ENCODE data around the gene ZNF516.
"Not testable (repeated sequence)": the region's sequence is repeated elsewhere in the genome, so short reads cannot be mapped to it uniquely, and the experiment has no call there.

The ZNF516 gene

DNA sequence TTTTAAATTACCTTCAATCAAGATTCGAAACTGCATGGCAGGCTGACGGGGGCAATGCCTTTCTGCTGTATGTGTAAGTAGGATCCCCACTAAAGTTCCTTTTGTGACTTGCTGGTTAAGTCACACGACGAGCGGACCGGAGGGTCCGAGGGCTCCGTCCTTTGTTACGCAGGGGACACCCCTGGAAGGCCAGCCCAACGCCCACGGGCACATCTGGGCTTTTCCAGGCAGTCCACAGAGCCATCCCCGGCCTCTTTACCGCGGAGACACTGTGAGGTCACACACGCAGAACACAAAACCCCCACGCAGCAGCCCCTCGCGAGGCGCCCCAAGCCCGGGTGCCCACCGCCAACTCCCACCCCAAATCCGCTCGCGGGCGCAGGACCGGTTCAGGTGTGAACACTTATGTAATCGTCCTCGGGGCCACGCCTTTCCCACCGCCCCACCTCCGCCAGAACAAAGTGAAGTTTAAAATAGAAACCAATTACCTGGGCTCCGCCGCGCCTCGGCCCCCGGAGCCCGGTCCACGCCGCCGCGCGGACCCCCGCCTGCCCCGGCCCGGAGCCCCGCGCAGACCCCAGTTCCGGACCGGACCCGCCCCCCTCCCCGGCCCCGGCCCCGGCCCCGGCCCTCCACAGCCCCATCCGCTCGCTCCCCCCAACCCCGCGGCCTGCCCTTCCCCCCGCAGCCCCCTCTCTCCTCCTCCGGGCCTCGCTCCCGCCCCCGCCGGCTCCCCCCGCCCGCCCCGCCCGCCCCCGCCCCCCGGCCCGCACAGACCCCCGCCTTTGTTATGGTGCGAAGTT lies 4.2 kb downstream of the ZNF516 start:
- in situ Hi-C loops (cut with HindIII; ENCODE audit: low sequenced_read_pairs): no loop called here

DNA sequence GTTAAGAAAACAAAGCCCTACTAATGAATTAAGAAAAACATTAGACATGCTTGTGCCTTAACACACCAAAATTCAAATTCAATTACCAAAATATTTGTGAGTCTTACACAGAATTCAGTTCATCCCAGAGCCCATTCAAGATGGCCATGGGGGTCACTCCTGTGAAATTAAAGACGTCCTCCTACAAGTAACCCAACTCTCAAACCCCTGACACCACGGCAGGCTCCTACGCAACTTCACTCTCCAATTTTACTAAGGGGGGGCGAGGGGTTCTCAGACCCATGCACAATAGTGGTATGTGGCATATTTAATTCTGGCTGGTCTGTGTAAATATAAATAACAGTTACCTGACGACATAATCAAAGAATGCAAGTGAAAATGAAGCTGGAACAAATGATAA lies 5.0 kb downstream of the ZNF516 start:
- in situ Hi-C loops (cut with HindIII; ENCODE audit: low sequenced_read_pairs): no loop called here

DNA sequence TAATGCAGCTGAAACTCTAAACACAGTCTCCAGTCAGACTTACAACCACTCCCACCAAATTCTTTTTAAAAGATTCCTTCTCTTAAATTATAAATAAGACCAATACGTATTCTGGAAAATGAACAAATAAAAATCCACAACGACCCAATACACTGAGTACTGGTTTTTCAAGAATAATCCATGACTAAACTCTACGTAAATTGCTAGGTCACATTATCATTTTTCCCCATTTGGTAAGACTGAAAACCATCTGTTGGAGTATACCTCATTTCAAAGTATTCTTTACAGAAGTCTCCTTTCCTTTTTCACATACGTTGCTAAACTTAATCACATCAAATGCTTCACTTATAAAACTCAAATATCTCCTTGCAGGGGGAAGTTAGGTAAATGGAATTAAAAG lies 6.0 kb downstream of the ZNF516 start:
- in situ Hi-C loops (cut with HindIII; ENCODE audit: low sequenced_read_pairs): no loop called here

DNA sequence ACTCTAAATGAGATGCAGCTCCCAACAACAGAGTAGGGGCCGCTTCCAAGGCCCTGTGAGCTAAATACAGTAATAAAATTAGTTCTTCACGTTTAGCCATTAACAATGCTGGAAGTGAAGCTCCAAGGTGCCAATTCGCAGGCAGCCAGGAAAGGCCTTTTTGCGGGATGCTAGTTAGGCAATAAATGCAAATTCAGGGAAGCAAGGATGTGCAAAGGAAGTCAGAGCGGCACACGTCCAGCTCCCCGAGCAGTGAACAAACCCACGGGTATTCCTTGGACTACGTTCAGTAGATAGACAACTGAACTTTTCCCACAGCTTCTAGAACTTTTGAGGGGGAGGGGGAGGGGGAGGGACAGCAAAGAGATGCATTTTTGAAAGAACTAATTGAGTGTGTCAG lies 6.9 kb downstream of the ZNF516 start:
- in situ Hi-C loops (cut with HindIII; ENCODE audit: low sequenced_read_pairs): no loop called here

DNA sequence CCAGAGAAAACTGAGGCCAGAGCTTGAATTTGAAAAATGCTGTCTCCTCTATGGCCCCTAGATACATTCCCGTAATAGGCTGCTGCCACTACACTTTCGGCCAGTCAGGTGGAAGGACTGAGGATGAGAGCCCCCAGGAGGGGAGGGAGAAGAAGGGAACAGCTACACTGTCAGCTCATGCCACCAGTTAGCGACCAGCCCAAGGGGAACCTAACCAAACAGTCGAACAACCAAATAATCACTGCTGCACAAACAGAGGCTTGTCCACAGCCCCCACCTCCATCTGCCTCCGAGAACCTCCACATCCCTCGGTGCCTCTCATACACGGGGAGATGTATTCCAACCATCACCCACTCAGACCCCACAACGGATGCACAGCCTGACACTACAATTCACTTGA lies 7.3 kb downstream of the ZNF516 start:
- in situ Hi-C loops (cut with HindIII; ENCODE audit: low sequenced_read_pairs): no loop called here

DNA sequence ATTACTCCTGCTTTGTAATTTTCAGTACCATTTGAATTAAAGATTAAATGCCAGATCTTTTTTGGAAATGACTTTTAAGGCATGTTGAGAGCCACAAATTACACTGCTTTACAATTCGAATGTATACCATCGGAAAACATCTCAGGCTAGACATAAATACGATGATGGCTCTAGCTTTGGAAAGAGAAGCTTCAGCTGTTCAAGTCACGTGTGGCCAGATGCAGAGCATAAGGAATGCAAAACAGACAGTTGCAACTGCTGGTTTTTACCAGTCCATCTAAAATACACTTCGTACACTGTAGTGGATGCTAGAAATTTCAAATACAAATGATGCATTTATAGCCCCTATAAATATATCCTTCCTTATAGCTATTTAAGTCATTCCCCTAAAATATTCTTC lies 8.0 kb downstream of the ZNF516 start:
- in situ Hi-C loops (cut with HindIII; ENCODE audit: low sequenced_read_pairs): no loop called here

DNA sequence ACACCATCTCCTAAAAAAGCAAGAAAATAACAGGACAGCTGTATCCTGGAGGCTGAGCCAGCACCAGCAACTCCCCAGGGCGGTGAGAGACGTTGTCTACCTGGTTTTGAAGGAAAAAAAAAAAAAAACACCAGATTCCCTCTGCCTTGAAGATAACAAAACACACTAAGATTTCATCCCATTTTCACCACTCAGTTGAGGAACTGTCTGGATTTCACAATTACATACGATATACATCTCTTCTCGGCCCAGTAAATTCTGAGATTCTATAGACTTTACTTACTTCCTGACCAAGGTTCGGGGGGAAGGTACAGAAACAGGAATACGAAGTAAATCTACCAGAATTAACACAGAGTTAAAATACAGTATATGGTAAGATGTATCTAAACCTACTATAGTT lies 8.5 kb downstream of the ZNF516 start:
- in situ Hi-C loops (cut with HindIII; ENCODE audit: low sequenced_read_pairs): no loop called here

DNA sequence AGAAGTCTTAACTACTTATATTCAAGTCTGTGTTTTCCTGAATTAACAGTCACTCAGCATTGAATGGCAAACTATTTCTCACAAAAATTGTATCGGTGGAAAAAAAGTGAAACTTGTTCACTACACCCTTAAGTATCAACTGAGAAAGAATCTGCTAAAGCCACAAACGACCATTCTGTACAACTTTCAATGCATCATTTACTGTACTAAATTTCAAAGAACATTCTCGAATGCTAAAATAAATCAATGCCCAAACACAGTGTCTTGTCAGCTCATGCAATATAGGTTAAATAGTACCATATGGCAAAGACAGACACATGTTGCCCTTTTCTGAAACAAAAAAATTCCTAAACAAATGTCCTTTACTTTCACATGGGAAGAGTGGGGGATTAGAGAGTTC lies 9.0 kb downstream of the ZNF516 start:
- in situ Hi-C loops (cut with HindIII; ENCODE audit: low sequenced_read_pairs): no loop called here

DNA sequence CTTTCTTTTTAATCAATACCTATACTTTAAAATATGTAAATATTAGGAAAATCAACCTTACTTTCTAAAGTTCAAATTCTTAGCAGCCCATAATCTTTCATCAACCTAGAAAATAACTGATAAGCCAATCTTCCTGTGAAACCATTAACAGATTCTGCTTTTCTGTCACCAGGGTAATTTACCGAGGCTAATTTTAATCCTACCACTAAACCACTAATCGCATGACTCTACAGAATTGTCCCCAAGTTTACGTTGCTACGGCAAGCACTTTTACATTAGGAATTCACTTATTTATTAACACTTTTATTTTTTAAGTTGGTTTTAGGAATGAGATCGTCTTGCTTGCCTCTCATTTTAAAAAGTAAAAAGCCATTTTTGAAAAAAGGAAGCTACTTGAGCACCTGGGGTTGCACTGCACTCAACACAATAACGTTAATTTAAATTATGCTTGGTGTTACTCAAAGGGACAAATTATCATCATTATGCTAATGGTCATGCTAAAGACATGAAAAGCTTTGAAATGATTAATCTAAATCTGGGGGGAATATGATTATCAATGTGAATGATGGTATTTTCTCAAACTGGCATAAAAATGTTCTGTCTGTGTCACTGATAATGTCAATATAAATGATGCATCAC lies 10.2 kb downstream of the ZNF516 start:
- in situ Hi-C loops (cut with HindIII; ENCODE audit: low sequenced_read_pairs): no loop called here

DNA sequence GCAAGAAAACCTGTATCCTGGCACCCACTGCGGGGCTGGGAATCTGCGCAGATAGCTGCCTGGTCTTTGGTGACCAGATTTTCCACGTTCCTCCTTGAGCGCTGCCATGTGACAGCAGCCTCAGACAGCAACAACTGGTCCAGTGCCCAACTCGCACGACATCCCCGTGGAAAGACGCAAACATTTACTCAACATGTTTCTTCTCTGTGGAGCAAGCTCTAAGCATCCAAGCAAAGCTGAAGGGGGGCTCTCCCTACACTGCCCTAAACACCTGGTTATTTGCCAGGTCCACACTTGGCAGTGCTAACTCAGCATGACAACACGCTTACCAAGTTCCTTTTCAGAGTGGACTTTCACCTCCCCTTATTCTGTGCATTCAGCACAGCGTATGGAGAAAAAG lies 11.3 kb downstream of the ZNF516 start:
- in situ Hi-C loops (cut with HindIII; ENCODE audit: low sequenced_read_pairs): no loop called here

DNA sequence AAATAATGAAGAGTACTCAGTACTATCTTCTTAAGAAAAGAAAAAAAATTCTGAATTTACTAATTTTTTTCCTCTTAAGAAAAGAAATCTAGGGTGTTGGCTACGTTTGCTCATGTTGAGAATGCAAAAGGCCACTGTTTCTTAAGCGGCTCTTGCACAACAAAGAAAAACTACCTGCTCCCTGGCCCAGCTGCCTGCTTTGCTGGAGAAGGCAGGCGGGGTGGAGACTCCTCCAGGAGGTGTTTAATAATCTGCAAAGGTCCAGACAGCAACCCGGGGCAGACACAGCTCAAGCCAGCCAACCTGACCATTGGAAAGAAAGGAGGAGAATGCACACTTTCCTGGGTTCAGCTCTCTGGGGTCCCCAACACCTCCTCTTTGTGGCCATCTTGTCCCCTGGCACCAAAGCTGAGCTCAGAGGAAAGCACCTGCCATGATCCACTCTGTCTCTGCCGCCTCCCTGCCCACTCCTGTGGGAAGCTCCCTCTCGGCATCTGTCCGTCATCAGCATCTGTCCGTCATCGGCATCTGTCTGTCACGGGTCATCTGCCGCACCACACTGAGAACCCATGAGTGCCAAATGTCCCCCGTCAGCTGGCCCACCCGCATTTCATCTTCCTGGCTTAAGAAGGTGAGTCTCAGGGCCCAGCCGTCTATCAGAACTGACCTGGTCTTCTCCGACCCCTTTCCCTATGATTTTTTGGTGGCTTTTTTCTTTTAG lies 11.9 kb downstream of the ZNF516 start:
- in situ Hi-C loops (cut with HindIII; ENCODE audit: low sequenced_read_pairs): no loop called here

DNA sequence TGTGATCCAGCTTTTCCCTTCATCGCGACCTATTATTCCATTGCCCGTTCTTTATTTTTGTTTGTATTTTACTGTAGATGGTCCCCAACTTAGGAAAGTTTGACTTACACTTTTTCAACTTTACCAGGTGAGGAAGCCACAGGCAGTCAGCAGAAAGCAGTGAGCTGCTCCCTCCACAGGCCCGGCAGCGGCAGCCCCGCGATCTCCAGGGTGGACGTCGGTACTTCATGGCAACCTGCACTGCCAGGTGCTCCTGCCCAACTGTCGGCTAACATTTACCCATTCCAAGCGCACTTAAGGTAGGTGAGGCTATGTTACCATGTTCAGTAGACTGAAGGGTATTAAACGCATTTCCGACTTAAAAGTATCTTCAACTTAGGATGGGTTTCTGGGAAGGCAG lies 12.8 kb downstream of the ZNF516 start:
- in situ Hi-C loops (cut with HindIII; ENCODE audit: low sequenced_read_pairs): no loop called here

DNA sequence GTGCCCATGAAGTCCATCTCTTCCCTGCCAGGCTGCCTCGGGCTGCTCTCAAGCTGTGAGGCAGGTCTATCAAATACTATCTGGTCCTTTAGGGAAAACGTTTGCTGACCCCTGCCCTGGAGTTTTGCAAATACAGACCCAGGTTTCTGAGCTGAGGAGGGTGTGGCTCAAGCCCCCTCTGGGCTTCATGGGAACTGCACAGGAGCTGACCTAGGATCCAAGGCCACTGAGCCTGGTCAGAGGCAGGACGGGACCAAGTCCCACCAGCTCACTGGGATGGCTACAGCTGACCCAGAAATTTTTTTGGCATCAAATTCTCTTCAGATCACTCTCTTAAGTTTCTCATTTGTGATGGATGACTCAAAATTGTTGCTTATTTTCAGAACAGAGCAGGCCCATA lies 14.1 kb downstream of the ZNF516 start:
- in situ Hi-C loops (cut with HindIII; ENCODE audit: low sequenced_read_pairs): no loop called here

DNA sequence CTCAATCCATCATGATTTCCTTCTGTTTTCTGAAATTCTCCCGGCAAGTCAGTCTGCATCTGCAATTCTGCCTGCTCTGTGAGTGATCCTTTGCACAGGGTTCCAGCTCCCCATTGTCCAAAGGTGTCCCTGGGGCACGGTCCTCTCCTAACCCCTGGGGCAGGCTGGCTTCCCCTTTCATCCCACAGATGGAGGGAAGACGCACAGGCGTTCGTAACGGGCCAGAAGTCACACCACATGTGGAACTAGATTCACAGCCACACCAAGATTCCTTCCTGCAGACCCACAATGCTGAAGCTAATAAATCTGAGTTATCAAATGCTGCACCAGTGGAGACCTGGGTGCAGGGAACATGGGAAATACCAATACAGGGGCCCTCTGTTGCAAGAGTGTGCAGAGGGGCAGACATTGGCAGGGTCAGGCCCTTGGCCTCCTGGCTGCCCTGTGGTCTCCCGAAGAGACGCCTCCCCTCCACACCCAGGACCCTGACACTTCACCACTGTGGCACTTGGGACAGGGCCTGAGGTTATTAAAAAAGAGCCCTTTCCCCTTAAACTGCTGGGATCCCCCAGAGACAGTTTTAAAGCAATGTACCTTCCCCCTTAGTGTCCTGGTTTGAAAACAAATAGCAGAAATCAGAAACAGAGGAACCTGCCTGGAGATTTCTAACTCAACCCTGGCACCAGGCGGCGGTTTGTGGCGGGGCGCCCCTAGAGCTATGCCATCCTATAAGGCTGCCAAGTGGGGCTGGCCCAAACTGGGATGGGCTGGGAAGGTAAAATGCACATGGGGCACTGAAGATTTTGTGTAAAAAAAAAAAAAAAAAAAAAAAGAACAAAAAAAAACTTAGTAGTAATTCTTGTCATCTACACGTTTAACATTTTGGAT lies 15.4 kb downstream of the ZNF516 start:
- in situ Hi-C loops (cut with HindIII; ENCODE audit: low sequenced_read_pairs): no loop called here

DNA sequence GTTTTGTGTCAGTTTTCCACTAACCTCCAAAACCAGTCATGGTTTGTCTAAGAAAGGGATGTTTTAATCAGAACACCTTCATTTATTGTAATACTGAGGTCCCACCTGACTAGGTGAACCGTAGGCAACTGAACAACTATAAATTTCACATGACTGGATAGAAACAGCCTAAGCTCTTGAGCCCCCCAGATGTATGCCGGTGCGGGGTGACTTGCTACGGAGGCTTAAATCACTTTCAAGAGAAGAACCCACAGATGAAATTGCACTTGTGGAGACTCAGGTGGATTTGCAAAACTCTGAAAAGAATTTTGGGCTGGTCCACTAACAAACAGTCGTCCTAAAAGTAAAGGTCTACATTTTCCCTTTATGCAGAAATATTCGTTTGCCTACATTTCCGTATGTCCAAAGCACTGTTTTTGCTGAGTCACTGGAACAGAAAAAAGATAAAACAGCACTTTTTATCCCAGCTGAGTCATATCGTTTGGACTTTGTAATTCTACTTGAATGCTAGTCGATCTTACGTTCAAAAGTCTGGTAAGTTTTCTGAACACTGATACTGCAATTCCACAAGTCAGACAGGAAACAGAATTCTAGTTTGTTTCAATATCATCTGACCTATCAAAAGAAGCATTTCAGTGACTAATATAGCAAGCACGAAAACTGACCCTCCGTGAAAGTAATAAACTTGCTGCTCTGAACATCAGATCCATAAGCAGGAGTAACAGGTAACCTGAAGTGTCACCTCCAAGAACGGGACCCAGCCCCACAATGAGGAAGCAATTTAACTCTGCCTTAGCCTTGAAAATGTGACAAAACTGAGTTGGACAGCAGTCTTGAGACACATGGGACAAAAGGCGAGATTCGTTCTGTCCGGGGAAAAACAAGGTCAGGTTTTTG lies 18.1 kb downstream of the ZNF516 start:
- in situ Hi-C loops (cut with HindIII; ENCODE audit: low sequenced_read_pairs): no loop called here

DNA sequence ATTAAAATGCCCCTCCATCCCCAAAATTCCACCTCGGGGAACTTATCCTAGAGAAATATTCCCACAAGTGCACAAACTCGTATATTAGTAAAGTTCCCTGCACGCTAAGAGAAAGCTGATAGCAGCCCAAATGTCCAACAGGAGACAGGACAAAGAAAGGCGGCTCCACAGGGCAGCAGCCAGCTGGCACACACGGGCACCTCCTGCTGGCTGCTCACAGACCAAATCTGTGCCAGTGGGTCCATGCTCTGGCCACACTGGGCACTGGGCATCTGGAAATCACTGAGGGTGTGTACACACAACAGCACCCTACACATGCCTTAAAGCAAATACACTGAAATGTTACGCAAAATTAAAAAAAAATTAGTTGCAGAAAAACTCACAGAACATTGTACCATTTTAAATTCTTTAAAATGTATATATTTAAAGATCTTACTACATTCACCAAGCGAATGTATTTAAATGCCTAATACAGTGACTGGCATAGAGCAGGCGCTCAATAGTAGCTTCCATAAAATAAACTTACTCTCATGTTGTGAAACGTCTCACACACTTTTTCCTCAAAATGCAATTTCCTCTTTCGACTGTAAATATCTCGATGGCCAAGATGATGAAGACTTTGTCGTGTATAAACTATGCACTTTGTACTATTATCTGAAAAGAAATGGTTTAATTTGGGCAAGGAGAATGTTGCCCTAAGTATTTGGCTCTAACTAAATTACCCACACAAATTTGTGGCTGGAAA lies 19.4 kb downstream of the ZNF516 start:
- in situ Hi-C loops (cut with HindIII; ENCODE audit: low sequenced_read_pairs): no loop called here

DNA sequence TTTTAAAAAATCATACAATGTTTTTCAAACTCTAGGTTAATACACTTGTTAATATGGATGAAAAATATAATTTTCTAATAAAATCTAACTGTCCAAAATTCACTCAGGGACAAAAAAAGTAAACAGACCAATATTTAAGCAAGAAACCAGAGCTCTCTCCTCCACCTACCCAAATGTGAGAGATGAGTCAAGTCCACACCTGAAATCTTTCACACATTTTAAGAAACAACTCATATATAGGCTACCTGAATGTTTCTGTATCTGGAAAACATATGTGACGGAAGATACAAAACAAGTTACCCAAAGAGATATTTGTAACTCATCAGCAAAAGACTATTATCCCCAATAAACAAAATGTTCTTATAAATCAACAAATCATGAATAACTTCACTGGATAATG lies 20.2 kb downstream of the ZNF516 start:
- in situ Hi-C loops (cut with HindIII; ENCODE audit: low sequenced_read_pairs): no loop called here

DNA sequence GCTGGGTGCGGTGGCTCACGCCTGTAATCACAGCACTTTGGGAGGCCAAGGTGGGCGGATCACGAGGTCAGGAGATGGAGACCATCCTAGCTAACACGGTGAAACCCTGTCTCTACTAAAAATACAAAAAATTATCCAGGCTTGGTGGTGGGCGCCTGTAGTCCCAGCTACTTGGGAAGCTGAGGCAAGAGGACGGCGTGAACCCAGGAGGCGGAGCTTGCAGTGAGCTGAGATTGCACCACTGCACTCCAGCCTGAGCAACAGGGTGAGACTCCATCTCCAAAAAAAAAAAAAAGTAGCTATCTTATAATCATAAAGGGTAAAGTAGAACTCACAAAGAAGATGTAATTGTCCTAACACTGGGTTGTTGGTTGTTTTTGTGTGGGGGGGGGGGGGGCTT lies 21.5 kb downstream of the ZNF516 start:
- in situ Hi-C loops (cut with HindIII; ENCODE audit: low sequenced_read_pairs): not testable (repeated sequence)

DNA sequence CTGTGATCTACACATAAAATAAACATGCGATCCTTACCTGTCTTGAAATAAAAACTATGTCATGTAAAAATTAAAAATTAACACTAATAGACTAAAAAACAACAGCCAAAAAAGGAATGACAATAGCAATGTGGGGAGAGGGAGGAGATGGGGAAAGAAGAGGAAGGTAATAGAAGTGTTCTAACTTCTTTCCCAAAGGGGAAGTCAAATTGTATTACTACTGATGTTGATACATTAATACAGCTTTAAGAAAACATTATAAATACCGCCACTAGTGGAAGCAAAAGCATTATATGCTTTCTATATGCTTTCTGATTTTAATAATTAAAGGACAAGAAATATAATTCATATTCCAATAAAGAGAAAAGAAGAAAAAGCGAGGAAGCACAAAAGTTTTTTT lies 22.2 kb downstream of the ZNF516 start:
- in situ Hi-C loops (cut with HindIII; ENCODE audit: low sequenced_read_pairs): no loop called here

Data from endothelial cell of hepatic sinusoid (primary cell).